PC-9 (cell line): ENCODE data around the gene OTUD6A. TPM values are rescaled to one million over a fixed set of nuclear protein-coding genes. Genes with fewer than 3 reads are reported as not detected.

Experiments used
- BruUV-seq: library from RNA; stranded (reverse); fragments of 400-500 nt; replicated peaks from 2 replicates; lab custom pipeline; 2021; lab: Mats Ljungman, UMichigan
- CTCF ChIA-PET: fragments of 300-600 bp; sonication (Branson Sonifier 250); formaldehyde crosslinking; loops from one replicate; lab custom pipeline; 2022; ENCODE audit warnings: antibody characterized with exemption; lab: Charles Lee
- POLR2A ChIA-PET: fragments of 300-600 bp; sonication (Branson Sonifier 250); formaldehyde crosslinking; loops from one replicate; lab custom pipeline; 2022; ENCODE audit warnings: antibody characterized with exemption; ENCODE audit not compliant: unreplicated experiment; lab: Charles Lee
- DNase-seq, 2 experiments: peaks; one replicate each; pipeline versions ENCODE4 v3.0.0 to v3.0.0-alpha.2; 2015 to 2022; ENCODE audit warnings: mixed read lengths in 1 of 2
- H2AFZ ChIP-seq: fragments of 200-600 bp; sonication (generic); 2 replicates; pipeline ENCODE4 v1.8.1; 2017; ENCODE audit warnings: antibody characterized with exemption
- H3F3A ChIP-seq: fragments of 200-600 bp; sonication (generic); 2 replicates; pipeline ENCODE4 v1.8.1; 2017; ENCODE audit warnings: antibody characterized with exemption, mild to moderate bottlenecking, low read depth; ENCODE audit not compliant: insufficient read depth
- H3K27ac ChIP-seq: fragments of 200-600 bp; sonication (generic); 2 replicates; pipeline ENCODE4 v1.6.1; 2016; ENCODE audit warnings: mixed run types
- H3K27me3 ChIP-seq: fragments of 200-600 bp; sonication (generic); 2 replicates; pipeline ENCODE4 v1.6.1; 2016; ENCODE audit warnings: low read depth, mixed run types; ENCODE audit not compliant: insufficient read depth
- H3K36me3 ChIP-seq: fragments of 200-600 bp; sonication (generic); 2 replicates; pipeline ENCODE4 v1.6.1; 2016; ENCODE audit warnings: low read depth, mixed run types
- H3K4me1 ChIP-seq: fragments of 200-600 bp; sonication (generic); replicated peaks from 2 replicates; pipeline ENCODE4 v1.6.1; 2016; ENCODE audit warnings: mixed run types; ENCODE audit not compliant: insufficient read depth
- H3K4me2 ChIP-seq: fragments of 200-600 bp; sonication (generic); 2 replicates; pipeline ENCODE4 v1.6.1; 2017; ENCODE audit warnings: mixed run types
- H3K4me3 ChIP-seq: fragments of 200-600 bp; sonication (generic); 2 replicates; pipeline ENCODE4 v1.6.1; 2016; ENCODE audit warnings: mixed run types
- H3K79me2 ChIP-seq: fragments of 200-600 bp; sonication (generic); 2 replicates; pipeline ENCODE4 v1.6.1; 2017; ENCODE audit warnings: low read depth, mixed run types
- H3K9me2 ChIP-seq: fragments of 200-600 bp; sonication (generic); 2 replicates; pipeline ENCODE4 v1.8.1; 2017; ENCODE audit warnings: mild to moderate bottlenecking; ENCODE audit not compliant: insufficient read depth
- H3K9me3 ChIP-seq: fragments of 200-600 bp; sonication (generic); 2 replicates; pipeline ENCODE4 v1.8.1; 2016; ENCODE audit warnings: low read depth; ENCODE audit not compliant: insufficient read depth
- H4K20me1 ChIP-seq: fragments of 200-600 bp; sonication (generic); 2 replicates; pipeline ENCODE4 v1.8.1; 2017; ENCODE audit not compliant: insufficient read depth
- EZH2 ChIP-seq: fragments of 200-600 bp; sonication (generic); IDR thresholded peaks from 2 replicates; pipeline ENCODE4 v1.8.0; 2017; ENCODE audit warnings: antibody characterized with exemption, low read depth
- intact Hi-C: fragments of 100-400 bp; cut with micrococcal nuclease; formaldehyde crosslinking; loops from one replicate; pipeline ENCODE4 v1.10.0; 2022; ENCODE audit not compliant: unreplicated experiment
- total RNA-seq: library from RNA; stranded (reverse); gene quantifications from 2 replicates; pipeline ENCODE4 v1.2.3, GENCODE V29; 2021
- TF ChIP-seq, protein P1 (sequence below): fragments of 200-600 bp; sonication (generic); conservative IDR thresholded peaks from 2 replicates; pipeline ENCODE4 v1.6.1; 2017; ENCODE audit warnings: mixed run types, antibody characterized with exemption, mild to moderate bottlenecking, moderate library complexity

The OTUD6A gene
- total RNA-seq, 1 experiment from 2014 or later, result not detected

DNA sequence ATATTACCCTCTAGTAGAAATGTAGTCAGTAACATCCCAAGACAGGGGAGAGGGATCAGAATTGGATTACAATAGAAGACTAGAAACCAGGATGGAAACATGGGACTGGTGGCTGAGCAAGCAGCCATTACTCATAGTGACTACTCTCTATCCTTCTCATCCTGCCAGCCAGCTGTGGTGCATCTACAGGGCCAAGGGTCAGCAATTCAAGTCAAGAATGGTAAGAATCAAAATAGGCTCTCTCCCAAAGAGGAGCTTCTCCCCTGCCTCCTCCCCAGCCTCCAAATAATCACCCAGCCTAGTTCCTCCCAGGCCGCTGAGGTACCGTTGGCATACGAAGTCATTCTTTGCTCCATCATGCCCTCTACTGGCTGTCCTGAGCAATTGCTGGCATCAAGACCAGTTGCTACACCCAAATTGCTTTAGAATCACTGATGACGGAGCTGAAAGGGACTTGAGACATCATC is 31.9 kb upstream of the OTUD6A start:
- H3K4me2 ChIP-seq, result no peak overlapping the region
- no peaks in the 10 kb centered on the region for H4K20me1 ChIP-seq
- ChIA-PET POLR2A (no interaction called here), CTCF (interaction anchor here (0.5 kb wide), 1 partner anchor 241 kb away, joined by 3 read pairs; no protein-coding TSS in a partner anchor)
- DNase-seq, result peak in 1 of 2 experiments; percentile 7
- no peaks in the 10 kb centered on the region for H3F3A ChIP-seq
- no peaks in the 10 kb centered on the region; the same call in 1 of the 2 replicates for H3K27me3 ChIP-seq
- TF ChIP-seq EZH2, result no peak
- TF ChIP-seq, protein P1, sequence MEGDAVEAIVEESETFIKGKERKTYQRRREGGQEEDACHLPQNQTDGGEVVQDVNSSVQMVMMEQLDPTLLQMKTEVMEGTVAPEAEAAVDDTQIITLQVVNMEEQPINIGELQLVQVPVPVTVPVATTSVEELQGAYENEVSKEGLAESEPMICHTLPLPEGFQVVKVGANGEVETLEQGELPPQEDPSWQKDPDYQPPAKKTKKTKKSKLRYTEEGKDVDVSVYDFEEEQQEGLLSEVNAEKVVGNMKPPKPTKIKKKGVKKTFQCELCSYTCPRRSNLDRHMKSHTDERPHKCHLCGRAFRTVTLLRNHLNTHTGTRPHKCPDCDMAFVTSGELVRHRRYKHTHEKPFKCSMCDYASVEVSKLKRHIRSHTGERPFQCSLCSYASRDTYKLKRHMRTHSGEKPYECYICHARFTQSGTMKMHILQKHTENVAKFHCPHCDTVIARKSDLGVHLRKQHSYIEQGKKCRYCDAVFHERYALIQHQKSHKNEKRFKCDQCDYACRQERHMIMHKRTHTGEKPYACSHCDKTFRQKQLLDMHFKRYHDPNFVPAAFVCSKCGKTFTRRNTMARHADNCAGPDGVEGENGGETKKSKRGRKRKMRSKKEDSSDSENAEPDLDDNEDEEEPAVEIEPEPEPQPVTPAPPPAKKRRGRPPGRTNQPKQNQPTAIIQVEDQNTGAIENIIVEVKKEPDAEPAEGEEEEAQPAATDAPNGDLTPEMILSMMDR, result peak; percentile 71
- H2AFZ ChIP-seq, result no peak overlapping the region
- H3K4me1 ChIP-seq, result no peaks in the 10 kb centered on the region
- no peaks in the 10 kb centered on the region for H3K9me2 ChIP-seq
- intact Hi-C loops, result loop anchor here (2.0 to 5.0 kb wide), 2 partner anchors 66 to 232 kb away; partner anchors contain the start of gene P2RY4
- H3K9me3 ChIP-seq, result no peaks in the 10 kb centered on the region
- BruUV-seq, result no TSS peak
- H3K27ac ChIP-seq, result no peak overlapping the region
- no peaks in the 10 kb centered on the region for H3K79me2 ChIP-seq
- H3K4me3 ChIP-seq, result no peak overlapping the region
- no peaks in the 10 kb centered on the region for H3K36me3 ChIP-seq

DNA sequence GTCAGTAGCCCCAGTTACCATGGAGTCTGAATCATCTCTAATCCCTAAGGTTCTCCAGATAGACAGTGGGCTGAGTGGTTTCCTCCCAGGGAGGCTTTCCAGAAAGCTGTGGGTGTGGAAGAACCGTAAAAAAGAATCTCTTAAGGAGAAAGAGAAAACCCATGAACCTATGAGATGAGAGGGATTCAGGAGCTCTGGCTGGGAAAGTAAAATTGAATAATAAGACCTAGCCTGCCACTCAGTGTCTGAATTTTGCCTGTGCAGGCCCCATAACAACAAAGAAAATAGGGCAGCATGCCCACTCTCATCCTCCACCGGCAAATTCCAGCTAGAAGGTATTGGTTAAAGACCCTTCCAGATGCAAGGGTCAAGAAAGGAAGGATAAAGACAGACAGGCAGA is 29.5 kb upstream of the OTUD6A start:
- BruUV-seq, result no TSS peak
- Histone ChIP-seq H3K27ac (no peak overlapping the region), H4K20me1 (no peaks in the 10 kb centered on the region), H3K9me2 (no peaks in the 10 kb centered on the region), H3K4me3 (no peak overlapping the region), H3K36me3 (no peaks in the 10 kb centered on the region), H3K27me3 (no peaks in the 10 kb centered on the region), H2AFZ (no peak overlapping the region), H3K9me3 (no peaks in the 10 kb centered on the region), H3F3A (no peaks in the 10 kb centered on the region), H3K4me1 (no peaks in the 10 kb centered on the region), H3K79me2 (no peaks in the 10 kb centered on the region), H3K4me2 (no peak overlapping the region)
- ChIA-PET CTCF (no interaction called here), POLR2A (no interaction called here)
- no peak for TF ChIP-seq EZH2
- TF ChIP-seq, protein P1, result no peak
- no peak for DNase-seq
- intact Hi-C loops, result loop anchor here (5.0 kb wide), 1 partner anchor 230 kb away; the partner anchor contains the start of gene P2RY4

DNA sequence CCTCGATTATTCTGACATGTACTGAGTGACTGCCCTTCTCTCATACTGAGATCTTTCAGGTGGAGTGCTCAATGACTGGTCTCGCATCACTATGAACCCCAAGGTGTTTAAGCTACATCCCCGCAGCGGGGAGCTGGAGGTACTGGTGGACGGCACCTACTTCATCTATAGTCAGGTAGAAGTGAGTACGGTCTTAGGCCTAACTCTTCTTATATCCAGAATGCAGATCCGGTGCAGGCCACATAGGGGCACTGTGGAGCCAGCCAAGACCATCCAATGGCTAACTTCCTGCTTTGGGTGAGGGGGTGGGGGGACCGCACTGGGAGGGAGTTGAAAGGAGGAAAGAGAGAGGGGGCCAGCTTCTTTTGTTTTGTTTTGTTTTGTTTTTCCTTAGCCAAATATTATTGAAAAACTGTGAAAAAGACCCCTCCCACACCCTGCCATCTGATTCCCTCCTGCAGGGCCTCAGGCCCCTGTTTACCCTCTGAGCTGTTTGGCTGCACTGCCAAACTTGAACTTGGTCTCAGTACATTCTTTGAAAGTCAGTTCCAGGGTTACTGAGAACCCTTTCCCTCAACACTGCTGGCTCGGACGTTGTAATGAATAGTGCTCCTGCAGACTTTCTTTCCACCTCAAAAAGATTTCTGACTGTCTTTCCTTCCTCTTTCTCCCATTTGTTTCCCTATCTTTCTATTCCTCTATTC is 28.8 kb upstream of the OTUD6A start:
- DNase-seq, result peak in 1 of 2 experiments; percentile 9

More for the DNA sequence above, 28.8 kb upstream of the OTUD6A start:
- no peaks in the 10 kb centered on the region for H3K9me3 ChIP-seq
- no peak overlapping the region for H3K27ac ChIP-seq
- CTCF ChIA-PET, result no interaction called here
- no peaks in the 10 kb centered on the region for H3F3A ChIP-seq
- H3K4me1 ChIP-seq, result no peaks in the 10 kb centered on the region
- intact Hi-C loops, result loop anchor here (5.0 kb wide), 1 partner anchor 229 kb away; the partner anchor contains the start of gene P2RY4
- no peaks in the 10 kb centered on the region for H3K9me2 ChIP-seq
- H2AFZ ChIP-seq, result no peak overlapping the region
- H4K20me1 ChIP-seq, result no peaks in the 10 kb centered on the region
- no peak overlapping the region for H3K4me2 ChIP-seq
- H3K4me3 ChIP-seq, result no peak overlapping the region
- no peaks in the 10 kb centered on the region for H3K79me2 ChIP-seq
- POLR2A ChIA-PET, result no interaction called here
- no TSS peak for BruUV-seq
- TF ChIP-seq, protein P1, result peak; percentile 60; the same call in 1 of the 2 replicates
- TF ChIP-seq EZH2, result no peak
- H3K27me3 ChIP-seq, result no peaks in the 10 kb centered on the region
- H3K36me3 ChIP-seq, result no peaks in the 10 kb centered on the region
